HG02852 (cell line): ENCODE results near the gene DLX2.

Source experiments
- ATAC-seq: cut with Tn5 transposase; IDR thresholded peaks from one replicate; pipeline ENCODE4 v1.9.1; 2021; ENCODE audit warnings: mild to moderate bottlenecking, moderate library complexity; ENCODE audit not compliant: unreplicated experiment

DLX2 gene

DNA sequence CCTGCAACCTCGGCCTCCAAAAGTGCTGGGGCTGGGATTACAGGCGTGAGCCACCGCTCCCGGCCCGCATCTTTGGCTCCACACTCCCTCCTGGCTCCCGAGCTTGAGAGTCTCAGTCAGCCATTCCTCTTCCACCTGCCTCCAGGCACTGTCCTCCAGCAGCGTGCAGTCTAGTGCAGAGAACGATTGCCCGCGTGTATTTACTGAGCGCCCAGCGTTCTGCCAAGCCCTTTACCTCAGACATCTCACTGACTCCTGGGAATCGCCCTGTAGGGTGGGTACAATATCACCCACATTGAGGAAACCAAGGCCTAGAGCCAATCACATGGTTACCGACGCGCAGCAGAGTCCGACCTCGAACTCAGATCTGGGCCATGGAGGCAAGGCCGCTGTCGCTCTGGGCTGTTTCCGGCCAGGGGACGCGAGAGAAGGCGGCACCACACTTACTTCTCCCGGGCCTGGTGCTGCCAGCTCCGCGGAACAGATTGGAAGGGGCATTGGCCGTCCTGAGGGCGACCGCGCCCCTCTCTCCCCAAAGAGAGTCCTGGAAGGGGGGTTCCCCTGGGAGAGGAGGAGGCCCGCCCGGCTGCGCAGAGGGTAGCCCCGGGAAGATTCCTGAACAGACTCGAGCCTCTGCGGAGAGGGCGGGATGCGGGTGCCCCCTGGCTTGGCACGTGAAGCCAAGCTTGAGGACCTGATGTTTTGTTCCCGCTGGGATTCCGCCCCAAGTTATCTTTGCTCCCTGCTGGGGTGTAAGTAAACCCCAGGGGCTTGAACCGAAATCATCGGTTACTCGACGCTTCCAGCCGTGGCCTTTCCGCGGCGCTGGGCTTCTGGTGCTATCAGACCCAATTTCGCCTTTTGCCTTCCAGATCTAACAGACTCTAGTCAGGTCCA lies 5.2 kb upstream of the DLX2 start:
- ATAC-seq: no peak

DNA sequence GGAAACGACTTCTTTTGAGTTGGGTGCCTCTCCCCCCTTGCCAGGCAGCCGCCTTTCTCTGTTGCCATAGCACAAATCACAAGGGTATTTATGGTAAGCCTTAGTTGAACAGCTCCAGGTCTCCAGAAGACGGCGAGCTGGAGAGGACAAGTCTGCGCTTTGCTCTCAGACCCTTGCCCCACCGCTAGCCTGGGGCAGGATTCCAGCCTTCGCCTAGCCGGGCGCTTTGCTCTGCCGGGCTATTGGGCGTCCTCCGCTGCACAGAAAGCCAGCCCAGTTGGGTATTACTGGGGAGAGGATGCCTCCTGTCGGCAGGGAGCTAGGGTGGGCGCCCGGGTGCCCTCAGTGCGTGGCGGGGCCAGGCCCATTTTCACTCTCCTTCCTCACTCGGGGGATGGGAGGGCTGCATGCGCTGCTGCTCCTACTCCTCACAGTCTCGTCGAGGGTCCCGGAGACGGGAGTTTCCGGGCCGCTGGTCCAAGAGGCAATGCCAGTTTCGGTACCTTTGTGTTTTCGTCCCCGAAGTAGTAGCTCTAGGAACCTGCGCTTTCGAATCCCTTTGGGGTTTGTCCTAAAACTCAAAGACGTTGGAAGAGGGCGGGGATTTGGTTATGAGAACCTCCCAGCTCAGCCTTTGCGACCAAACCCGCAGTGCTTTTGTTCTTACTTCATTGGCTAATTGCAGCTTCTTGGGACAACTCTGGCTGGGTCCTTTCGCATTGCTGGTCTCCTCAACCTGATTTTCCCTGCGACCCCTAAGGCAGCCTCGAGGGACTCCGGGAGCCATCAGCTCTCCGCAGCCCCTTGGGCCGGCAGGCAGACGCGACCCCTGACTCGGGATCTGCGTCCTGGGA lies 3.6 kb upstream of the DLX2 start:
- no peak for ATAC-seq

DNA sequence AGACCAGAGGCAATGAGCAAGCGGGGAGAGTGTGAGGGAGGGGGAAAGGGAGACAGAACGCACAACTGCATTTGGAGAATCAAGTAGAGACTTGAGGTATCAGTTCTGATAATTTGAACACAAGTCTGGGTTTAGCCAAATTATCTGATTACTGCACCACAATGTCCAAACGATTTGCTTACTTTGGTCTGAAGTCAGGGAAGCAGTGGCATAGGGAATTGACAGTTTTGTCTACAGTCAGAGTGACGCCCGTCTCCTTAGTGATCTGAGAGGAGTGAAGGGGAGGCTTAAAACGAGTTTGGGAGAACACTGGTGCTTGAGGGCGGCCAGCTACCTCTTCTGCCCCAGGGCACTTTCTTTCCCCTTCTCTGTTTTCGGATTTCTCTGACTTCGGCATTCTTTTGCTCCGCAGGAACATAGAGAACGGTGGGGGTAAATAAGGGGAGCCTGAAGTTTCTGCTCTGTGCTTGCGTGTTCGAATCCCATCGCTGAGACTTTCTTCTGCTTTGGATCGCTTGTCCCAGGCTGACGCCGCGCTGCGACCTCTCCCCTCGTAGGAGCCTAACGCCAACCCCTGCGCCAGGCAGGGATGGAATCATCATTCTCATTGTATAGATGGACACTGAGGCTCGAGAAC lies 2.9 kb upstream of the DLX2 start:
- no peak for ATAC-seq

DNA sequence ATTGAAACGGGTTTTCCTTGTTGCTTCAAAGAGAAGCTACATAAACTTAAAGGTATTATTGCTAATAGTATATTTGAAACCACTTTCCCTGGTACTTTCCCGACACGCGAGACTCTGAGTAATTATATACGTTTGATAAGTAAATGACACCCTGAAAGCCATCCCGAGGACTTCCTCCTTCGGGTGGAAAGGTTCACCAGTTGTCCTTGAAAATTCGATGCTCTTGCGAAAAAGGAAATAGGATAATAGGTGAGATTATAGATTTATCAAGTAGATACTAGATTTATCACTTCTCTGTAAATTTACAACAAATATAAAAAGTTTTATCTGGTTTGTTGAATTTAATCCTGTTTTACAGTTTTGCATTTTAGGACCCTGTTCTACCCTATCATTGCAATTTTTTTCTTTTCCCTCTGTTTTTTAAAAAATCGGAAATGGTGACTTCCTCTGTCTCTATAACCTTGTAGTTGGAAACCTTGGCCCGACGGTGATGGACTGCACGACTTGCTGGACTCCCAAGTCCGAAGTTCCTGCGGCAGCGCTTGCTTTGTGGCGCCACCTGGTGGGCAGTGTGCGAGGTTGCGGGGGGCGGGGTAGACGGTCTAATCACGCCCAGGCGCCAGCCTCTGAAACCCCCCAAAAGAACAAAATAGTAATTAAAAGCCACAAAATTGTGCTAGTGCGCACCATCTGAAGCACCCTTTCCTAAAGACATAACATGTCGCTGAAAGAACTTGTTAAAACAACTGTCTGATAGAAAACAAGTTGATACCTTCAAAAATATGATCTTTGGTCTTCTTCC lies 972 bp upstream of the DLX2 start:
- no peak for ATAC-seq

DNA sequence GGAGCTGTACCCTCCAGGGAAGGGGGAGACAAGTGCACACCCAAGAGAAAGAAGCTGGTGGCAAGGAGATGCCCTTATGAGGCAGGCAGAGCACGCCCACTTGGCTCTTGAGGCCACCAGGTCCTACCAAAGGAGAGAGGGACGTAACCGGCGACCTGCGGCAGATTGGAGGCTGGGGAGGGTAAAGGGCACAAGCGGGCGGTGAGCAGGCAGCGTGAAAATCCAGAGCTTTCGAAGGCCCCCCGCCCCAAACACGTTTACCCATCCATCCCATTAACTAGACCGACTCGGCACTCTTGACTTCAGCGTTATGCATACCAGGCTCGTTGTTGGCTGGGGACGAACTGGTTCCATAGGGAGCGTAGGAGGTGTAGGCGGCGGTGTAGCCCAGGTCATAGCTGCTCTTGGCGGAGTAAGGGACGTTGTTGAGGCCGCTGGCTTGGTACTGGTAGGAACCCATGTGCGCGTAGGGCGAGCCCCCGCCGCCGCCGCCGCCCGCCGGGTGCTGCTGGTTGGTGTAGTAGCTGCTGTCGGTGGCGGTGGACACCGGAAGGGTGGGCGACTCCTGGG lies 794 bp downstream of the DLX2 start:
- ATAC-seq: peak; percentile 3

DNA sequence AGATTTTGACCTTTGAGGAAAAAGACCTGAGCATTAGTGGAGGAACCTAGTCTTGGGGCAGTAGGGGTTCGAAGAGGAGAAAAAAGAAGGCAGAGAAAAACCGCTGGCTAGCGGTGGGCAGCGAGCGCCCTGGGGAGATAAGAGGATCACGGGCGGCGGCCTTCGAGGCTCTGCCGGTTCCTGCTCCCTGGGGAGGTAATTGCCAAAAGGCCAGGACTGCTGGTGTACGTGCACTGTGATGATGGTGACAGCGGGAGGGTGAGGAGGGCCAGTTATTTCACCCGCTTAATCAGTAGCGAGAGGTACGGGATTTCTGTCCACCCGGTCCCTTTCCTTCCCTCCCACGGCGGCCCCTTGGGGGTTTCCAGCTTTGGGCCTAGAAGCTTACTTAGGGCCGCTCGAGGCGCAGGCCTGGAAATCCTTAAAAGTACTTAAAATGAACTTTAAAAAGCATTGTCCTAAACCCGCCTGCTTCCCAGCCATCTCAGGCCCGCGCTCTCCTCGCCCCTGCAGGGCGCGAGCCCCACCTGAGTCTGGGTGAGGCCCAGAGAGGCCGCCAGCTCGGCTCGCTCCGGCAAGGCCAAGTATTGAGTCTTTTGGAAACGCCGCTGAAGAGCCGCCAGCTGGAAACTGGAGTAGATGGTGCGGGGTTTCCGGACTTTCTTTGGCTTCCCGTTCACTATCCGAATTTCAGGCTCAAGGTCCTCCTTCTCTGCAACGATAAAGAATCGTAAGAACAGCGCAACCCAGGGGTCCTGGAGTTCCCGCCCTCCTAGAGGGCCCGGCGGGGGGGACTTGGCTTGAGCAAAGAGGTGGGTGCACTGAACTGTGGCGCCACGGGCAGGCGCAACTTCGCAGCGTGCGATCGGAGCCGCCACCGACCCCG lies 1.5 kb downstream of the DLX2 start:
- ATAC-seq: no peak

DNA sequence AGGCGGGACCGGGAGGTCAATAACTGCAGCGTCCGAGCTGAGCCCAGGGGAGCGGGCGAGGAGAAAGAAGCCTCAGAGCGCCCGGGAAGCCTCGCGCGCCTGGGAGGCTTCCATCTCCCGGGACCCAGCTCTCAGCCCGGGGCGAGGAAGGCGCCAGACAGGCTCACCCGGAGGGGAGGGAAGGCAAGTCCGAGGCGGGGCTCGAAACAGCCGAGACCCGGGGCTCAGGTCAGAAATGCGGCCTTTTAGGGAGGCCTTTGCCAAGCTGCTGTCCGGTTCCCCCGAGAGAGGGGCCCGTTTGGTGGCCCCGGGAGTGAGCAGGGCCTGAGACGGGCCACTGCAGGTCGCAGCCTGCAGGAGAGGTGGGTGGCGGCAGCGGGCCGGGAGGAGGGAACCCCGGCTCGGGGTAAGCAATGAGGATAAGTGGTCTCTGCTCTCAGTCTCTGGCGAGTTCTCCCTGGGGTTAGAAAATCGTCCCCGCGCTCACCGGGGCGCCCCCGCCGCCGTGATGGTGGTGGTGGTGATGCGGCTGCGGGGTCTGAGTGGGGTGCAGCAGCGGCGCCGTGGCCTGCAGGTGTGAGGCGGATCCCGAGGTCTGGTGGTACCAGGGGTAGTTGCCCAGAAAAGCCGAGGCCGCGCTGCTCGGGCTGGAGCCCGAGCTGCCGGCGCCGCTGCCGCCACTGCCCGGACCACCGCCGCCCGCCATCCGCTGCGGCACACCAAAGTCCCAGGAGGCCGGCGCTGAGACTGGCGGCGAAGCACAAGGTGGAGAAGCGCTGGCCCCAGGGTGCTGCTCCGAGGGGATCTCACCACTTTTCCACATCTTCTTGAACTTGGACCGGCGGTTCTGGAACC lies 2.4 kb downstream of the DLX2 start:
- ATAC-seq: no peak

DNA sequence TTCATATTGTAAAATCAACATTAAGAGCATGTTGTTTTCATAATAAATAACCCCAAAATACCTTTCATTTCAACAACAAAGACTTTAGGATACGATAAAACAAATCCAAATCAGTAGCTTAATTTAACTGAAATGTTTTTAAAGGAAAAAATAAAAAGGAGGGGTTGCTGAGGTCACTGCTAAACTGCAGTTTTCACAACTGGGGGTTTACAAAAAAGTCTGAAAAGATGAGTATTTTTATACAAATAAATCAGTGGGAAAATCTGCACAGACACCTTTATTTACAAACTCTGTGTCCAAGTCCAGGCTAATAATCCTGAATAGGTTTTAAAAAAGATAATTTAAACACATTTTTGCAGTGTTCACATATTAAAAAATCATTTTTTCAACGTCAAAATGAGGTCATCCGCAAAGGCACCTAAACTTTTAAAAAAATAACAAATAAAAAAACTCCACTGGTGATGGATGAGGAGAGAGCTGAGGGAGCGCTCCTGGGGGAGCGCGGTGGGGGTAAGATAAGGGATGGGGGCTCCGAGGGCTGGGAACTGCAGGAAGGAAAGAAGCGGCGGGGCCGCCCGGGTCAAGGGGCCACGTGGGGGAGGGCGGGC lies 3.1 kb downstream of the DLX2 start:
- ATAC-seq: no peak

DNA sequence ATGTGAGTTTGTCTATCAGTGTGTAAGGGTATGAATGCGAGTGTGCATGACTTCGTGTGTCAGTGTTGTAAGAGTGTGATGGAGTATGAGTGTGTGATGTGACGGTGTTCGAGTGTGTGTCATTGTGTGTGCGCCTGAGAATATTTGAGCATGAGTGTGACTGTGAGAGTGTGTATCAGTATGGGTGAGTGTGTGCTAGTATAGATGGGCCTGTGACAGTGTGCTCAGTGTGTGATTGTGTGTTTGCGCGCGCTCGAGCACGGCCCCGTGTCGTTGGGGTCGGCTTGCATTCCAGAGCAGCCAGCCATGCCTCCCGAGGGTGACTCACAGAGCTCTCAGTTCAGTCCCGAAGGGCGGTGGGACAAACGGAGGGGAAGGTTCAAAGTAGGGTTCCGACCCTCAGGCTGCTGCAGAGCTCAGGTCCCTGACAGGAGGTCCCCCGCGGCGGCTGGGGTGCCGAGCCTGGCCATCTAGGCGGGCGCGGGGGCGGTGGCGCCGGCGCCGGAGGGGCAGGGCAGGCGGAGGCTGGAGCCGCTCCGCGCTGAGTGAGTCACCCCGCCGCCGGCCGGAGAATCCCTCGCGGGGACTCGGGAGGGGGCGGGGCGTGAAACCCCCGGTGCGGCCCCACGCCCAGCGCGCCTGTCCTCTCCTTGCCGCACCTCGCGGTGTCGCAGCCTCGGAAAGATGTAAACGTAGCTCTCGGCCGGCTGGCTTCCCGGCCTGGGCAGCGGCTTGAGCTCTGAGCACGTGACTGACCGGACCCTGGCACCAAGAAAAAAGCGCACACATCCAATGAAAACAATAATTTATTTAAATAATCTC lies 3.8 kb downstream of the DLX2 start:
- ATAC-seq: no peak

DNA sequence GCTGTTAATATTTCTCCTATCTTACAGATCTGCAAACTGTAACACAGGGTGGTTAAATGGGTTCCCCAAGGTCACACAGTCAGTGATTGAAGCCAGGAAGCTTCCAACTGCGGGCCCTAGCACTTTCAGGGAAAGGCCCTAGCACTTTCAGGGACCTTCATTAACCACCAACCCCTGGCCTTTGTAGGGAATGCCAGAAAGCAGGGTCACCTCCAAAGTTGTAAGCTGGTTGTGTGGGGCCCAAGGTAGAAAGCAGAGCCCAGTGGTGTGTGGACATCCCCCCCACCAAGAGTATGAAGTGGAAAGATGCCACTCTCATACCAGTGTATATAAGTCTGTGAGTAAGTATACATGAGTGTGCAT lies 4.4 kb downstream of the DLX2 start:
- ATAC-seq: no peak

DNA sequence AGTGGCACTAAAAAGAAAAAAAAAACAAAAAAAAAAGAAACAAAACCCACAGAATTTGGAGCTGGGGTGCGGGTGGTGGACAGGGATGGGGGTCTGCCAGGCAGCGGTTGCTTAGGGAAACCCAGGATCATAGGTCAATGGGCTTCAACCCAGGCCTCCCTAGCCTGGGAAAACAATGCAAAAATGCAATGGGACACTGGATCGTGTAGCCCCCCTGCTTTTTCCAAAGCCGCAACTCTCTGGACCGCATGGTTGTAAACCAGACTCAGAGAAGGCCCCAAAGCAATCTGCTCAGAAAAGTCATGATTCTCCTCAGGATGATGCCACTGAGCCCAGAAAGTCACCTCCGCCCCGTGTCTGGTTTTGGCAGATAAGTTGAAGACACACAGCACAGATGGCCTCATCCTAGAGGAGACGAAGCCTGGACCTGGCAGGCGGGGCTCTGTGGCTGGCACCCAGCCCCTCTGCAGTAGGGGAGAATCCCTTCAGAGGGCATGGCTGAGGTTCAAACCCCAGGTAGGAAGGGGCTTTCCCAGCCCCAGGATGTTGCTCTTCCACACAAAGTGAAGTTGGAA lies 5.1 kb downstream of the DLX2 start:
- no peak for ATAC-seq

DNA sequence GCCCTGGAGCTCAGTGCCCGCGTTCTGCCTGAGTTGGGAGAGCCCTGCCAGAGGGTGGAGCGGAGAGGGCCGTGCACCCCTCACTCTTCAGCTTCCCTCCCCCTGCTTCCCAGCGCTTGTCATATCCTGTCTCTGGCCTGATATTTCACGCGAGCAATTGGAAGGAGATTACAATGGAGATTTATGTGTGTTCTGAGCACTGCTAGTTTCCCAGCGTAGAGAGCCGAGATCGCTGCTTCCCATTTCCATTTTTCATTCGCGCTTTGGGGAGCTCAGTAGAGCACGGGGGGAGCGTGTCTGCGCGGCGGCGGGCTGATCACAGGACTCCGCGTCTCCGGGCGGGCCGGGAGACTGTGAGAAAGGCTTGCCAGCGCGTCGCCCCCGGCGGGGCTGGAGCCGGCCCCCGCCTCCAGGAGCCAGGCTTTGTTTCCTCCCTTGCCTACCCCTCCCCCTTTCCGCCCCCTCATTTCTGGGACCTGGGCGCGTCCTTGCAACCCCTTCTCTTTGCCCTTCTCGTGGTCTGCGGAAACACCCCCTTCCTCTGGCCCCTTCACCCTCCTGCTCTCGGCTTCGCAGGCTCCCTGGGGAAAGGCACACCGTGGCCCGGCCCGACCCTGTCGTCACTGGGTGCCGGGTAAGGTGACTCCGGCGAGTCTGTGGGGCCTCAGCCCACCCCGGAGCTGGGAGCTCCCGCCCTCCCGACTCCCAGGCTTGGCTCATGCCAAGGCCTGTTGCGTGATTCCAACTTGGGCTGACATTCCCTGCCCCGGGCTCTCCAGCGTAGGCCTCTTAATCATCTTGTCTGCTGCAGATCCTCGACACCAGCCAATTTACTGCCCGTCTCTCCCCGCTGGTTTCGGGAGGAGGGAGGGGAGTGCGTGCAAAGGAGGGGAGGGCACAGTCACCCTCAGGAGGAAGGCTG lies 5.8 kb downstream of the DLX2 start:
- no peak for ATAC-seq

DNA sequence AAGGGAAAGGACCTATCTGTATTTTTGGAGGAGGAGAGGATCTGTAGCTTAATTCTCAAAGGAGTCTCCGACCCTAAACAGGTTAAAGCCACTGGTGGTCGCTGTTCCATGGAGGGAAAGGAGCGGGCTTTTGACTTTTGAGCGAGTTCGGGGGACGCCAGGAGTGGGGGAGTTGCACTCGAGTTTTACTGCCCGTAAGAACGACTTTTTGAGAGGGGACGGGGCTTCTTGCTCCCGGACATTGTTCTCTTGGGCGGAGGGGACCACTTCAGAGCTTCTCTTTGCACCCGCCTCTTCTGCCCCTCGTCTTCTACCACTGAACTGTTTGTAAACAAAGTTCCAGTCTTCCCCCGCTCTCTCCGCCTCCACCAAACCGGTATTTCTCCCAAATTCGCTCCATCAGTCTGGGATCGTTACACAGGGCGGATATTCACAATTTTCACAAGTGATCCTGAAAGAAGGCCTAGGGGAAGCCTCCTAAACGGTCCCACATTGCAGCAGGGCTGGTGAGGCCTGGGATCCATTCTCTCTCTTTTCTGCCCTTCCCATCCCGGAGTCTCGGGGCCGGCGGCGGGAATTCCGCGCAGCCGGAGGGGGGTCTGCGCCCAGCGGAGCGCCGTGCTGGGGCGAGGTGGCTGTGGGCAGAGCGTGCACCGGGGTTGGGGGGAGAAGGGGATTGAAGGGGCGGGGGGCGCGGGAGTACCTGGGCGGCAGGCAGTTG lies 6.6 kb downstream of the DLX2 start:
- no peak for ATAC-seq

DNA sequence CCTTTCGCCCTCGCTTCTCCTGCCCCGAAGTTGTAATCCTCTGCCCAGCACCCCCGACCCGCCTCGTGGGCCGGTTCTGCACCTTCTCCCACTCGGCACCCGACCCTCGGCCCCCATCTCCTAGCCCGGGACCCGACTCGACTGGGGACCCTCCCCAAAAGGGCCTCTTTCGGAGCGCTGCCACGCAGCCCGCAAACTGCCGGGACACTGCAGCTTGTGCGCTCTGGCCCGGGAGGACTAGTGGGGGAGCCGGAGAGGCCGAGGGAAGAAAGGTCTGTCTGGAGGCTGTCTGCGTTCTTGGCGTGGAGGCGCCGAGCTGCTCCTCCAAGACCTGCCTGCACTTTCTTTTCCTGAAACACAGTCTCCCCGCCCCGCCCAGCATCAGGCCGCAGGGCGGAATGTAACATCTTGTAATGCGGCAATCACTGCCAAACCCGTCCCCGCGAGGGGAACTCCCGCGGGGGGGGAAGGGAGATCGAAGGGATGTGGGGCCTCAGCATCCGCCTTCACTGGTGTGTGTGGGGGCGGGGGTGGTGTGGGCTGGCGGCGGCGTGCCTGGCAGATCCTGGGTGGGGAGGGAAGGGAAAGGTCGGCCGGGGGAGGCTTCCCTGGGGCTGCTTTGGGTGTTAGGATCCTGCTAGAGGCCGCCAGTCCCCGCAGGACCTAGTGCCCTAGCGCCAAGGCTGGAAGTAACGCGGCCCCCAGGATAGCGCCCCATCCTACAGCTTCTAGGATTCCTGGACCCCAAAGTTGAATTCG lies 7.4 kb downstream of the DLX2 start:
- peak; percentile 46 for ATAC-seq
